Natural killer cell (primary cell): ENCODE data around the gene MIS12. TPM values are rescaled to one million over a fixed set of nuclear protein-coding genes. Genes with fewer than 3 reads are reported as not detected.

Experiments
- ATAC-seq, 3 donors: fragments of 150-1000 bp in 2 of 3; fragments of 200-7000 bp in 1 of 3; cut with Tn5 transposase; 1 replicate in 1 of 3; 2 replicates in 2 of 3; pipeline ENCODE4 v1.10.0; 2021; ENCODE audit warnings: mild to moderate bottlenecking in 2 of 3, moderate library complexity in 2 of 3
- DNase-seq, 2 donors: peaks; one replicate each; pipeline versions ENCODE4 v3.0.0 to v3.0.0-alpha.2; 2013 to 2021; ENCODE audit warnings: mixed read lengths in 1 of 2
- H3K27ac ChIP-seq: one replicate; pipeline ENCODE4 v1.5.1; 2013; ENCODE audit warnings: mild to moderate bottlenecking, low read length
- H3K27me3 ChIP-seq: one replicate; pipeline ENCODE4 v1.6.1; 2013; ENCODE audit warnings: low read length; ENCODE audit not compliant: control insufficient read depth, insufficient read depth
- H3K36me3 ChIP-seq: one replicate; pipeline ENCODE4 v1.6.1; 2013; ENCODE audit warnings: low read length; ENCODE audit not compliant: control insufficient read depth, insufficient read depth
- H3K4me1 ChIP-seq: one replicate; pipeline ENCODE4 v1.6.1; 2013; ENCODE audit warnings: low read length; ENCODE audit not compliant: control insufficient read depth, insufficient read depth
- H3K4me3 ChIP-seq: one replicate; pipeline ENCODE4 v1.5.1; 2013; ENCODE audit warnings: low read length
- H3K9me3 ChIP-seq: one replicate; pipeline ENCODE4 v1.6.1; 2013; ENCODE audit warnings: low read length; ENCODE audit not compliant: control insufficient read depth, insufficient read depth
- H3K27ac Mint-ChIP-seq, 2 donors: one replicate each; pipeline ENCODE4 v1.8.0; 2022; ENCODE audit warnings: mild to moderate bottlenecking in 2 of 2, mixed read lengths in 2 of 2, moderate library complexity in 1 of 2
- H3K27me3 Mint-ChIP-seq, 2 donors: one replicate each; pipeline ENCODE4 v1.8.0; 2022; ENCODE audit warnings: low read depth in 2 of 2, mixed read lengths in 2 of 2
- H3K36me3 Mint-ChIP-seq: one replicate; pipeline ENCODE4 v1.8.0; 2022; ENCODE audit warnings: mixed read lengths
- H3K4me1 Mint-ChIP-seq, 2 donors: one replicate each; pipeline ENCODE4 v1.8.0; 2022; ENCODE audit warnings: mixed read lengths in 2 of 2
- H3K4me3 Mint-ChIP-seq: one replicate; pipeline ENCODE4 v1.8.0; 2022; ENCODE audit warnings: mild to moderate bottlenecking, moderate library complexity, mixed read lengths
- H3K9me3 Mint-ChIP-seq, 2 donors: one replicate each; pipeline ENCODE4 v1.8.0; 2022; ENCODE audit warnings: mixed read lengths in 2 of 2
- WGBS: methylation state at CpG from one replicate; pipeline ENCODE4 v1.1.7; 2013; ENCODE audit warnings: missing lambda C conversion rate; ENCODE audit not compliant: insufficient coverage; 5-methylcytosine and 5-hydroxymethylcytosine counted together
- intact Hi-C: fragments of 100-400 bp; cut with micrococcal nuclease; formaldehyde crosslinking; loops from one replicate; pipeline ENCODE4 v1.14.2; 2022
- total RNA-seq, 4 donors: library from RNA; stranded (reverse); fragments of 120-200 nt in 1 of 4; gene quantifications; one replicate each; pipeline versions ENCODE4 v1.2.3 to v1.2.4, GENCODE V29; 2013 to 2022
- TF ChIP-seq, protein P1 (sequence below): fragments of 200-600 bp; IDR thresholded peaks from one replicate; pipeline ENCODE4 v1.8.0; 2022; ENCODE audit warnings: antibody characterized with exemption

The MIS12 gene
- total RNA-seq, 3 donors from 2014 or later (not counting 1 experiment from before 2014, with no cell fraction given) = 26.8 to 35.3 (median 29.3) TPM

DNA sequence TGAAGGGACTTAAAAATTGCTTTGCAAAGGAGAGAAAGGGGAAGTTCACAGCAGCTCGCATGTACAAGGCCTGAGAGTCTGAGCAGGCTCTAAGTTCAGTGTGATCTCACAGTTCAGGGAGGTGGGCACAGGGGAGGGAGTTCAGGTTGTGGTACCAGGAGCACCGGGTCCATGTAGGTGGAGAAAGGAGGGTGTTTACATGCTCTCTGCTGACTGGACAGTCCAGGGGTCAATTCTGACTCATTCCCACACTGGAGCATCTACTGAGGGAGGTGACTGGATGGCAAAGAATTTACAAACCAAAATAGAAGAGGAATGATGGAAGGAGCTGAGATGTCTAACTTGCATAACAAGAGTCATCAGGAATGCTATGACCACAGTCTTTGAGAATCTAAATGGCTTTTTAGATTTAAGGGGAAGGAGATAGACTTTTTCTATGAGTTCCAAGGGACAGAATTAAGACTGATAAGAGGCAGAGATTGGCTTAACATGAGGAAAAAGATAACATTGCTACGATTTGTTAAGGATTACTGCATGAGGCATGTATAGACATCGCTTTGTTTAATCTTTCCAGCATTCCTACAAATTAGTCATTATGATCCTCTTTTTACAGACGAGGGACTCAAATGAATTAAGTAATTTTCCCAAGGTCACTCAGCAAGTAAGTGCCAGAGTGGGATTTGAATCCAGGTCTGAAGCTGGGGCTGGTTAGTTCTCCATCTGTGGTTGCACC, 29.9 kb downstream of the MIS12 start:
- TF ChIP-seq, protein P1, sequence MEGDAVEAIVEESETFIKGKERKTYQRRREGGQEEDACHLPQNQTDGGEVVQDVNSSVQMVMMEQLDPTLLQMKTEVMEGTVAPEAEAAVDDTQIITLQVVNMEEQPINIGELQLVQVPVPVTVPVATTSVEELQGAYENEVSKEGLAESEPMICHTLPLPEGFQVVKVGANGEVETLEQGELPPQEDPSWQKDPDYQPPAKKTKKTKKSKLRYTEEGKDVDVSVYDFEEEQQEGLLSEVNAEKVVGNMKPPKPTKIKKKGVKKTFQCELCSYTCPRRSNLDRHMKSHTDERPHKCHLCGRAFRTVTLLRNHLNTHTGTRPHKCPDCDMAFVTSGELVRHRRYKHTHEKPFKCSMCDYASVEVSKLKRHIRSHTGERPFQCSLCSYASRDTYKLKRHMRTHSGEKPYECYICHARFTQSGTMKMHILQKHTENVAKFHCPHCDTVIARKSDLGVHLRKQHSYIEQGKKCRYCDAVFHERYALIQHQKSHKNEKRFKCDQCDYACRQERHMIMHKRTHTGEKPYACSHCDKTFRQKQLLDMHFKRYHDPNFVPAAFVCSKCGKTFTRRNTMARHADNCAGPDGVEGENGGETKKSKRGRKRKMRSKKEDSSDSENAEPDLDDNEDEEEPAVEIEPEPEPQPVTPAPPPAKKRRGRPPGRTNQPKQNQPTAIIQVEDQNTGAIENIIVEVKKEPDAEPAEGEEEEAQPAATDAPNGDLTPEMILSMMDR = no peak
- Mint-ChIP-seq H3K36me3 (peaks cover 42% of the 10 kb centered on the region), H3K4me3 (no peak overlapping the region), H3K27me3 (no peaks in the 10 kb centered on the region), H3K9me3 (peaks cover 0 to 3% of the 10 kb centered on the region in 2 donors), H3K27ac (peak overlapping the region in 1 of 2 donors; percentile 41), H3K4me1 (peaks cover 36 to 42% of the 10 kb centered on the region in 2 donors)
- Histone ChIP-seq H3K4me1 (peaks cover 25% of the 10 kb centered on the region), H3K9me3 (no peaks in the 10 kb centered on the region), H3K27me3 (no peaks in the 10 kb centered on the region), H3K4me3 (no peak overlapping the region), H3K27ac (no peak overlapping the region), H3K36me3 (peaks cover 44% of the 10 kb centered on the region)
- ATAC-seq = no peak
- DNase-seq = no peak
- intact Hi-C loops = no loop called here
- WGBS = 91% methylated on average over 5 of the region's 5 CpGs

DNA sequence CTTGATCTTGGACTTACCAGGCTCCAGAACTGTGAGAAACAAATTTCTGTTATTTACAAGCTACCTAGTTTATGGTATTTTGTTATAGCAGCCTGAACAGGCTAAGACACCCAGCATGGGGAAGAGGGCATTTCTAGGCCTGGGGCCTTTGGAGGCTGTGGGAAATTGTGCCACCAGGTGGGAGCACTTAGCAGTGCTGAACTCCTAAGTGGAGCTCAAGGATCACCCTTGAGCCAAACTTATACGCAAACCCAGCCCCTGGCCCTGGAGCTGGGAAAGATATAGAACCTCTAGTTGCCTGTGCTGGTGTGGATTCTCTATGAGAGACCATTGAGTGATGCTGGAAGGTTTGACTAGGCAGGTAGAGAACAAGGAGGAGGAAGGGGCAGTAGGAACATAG, 36.1 kb downstream of the MIS12 start:
- ATAC-seq = no peak
- Mint-ChIP-seq H3K36me3 (peaks cover 28% of the 10 kb centered on the region), H3K4me3 (no peak overlapping the region), H3K9me3 (no peaks in the 10 kb centered on the region), H3K27ac (peak overlapping the region in 1 of 2 donors; percentile 44), H3K4me1 (peaks cover 7 to 8% of the 10 kb centered on the region in 2 donors), H3K27me3 (no peaks in the 10 kb centered on the region)
- Histone ChIP-seq H3K27ac (no peak overlapping the region), H3K9me3 (no peaks in the 10 kb centered on the region), H3K4me1 (no peaks in the 10 kb centered on the region), H3K36me3 (peaks cover 62% of the 10 kb centered on the region), H3K27me3 (no peaks in the 10 kb centered on the region), H3K4me3 (no peak overlapping the region)
- TF ChIP-seq, protein P1 = no peak
- WGBS = 94% methylated on average over 1 of the region's 1 CpG
- no peak for DNase-seq
- intact Hi-C loops = no loop called here

DNA sequence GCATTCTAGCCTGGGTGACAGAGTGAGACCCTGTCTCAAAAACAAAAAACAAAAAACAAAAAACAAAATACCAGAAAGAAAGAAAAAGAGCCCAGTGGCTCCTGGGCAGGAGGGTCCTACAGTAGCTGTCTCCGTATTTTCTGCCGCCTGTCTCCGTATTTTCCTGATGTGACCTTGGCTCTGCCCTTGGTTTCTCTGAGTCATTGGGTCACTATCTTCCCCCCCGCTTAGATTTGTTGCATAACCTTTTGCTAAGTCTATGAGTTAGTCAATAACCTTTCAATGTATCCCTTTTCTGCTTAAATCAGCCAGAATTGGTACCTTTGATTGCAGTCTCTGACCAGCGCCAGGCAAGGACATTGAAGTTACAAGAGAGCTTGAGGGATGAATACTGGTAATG, 36.9 kb downstream of the MIS12 start:
- TF ChIP-seq, protein P1 = no peak
- Mint-ChIP-seq H3K9me3 (no peaks in the 10 kb centered on the region), H3K27me3 (no peaks in the 10 kb centered on the region), H3K4me1 (peaks cover 1 to 7% of the 10 kb centered on the region in 2 donors), H3K4me3 (no peak overlapping the region), H3K36me3 (peaks cover 20% of the 10 kb centered on the region), H3K27ac (peak overlapping the region in 1 of 2 donors; percentile 44)
- Histone ChIP-seq H3K27ac (no peak overlapping the region), H3K36me3 (peaks cover 65% of the 10 kb centered on the region), H3K4me3 (no peak overlapping the region), H3K4me1 (no peaks in the 10 kb centered on the region), H3K27me3 (no peaks in the 10 kb centered on the region), H3K9me3 (no peaks in the 10 kb centered on the region)
- intact Hi-C loops = no loop called here
- DNase-seq = no peak
- 98% methylated on average over 5 of the region's 5 CpGs for WGBS
- ATAC-seq = no peak
